Esophagus squamous epithelium (tissue), 5 donors: ENCODE results near the gene ADGRF3. TPM values are rescaled to one million over a fixed set of nuclear protein-coding genes. Genes with fewer than 3 reads are reported as not detected.

ENCODE experiments used
- DNase-seq: peaks from one replicate; lab custom pipeline; 2025; lab: John Stamatoyannopoulos, UW
- H3K27ac ChIP-seq, 4 donors: fragments of 200-600 bp; sonication (generic); one replicate each; pipeline ENCODE4 v1.5.1; 2016 to 2019; ENCODE audit warnings: mild to moderate bottlenecking in 1 of 4
- H3K27me3 ChIP-seq, 4 donors: fragments of 200-600 bp; sonication (generic); 1 replicate in 3 of 4; 2 replicates in 1 of 4; pipeline versions ENCODE4 v1.5.1 to v1.6.0; 2017 to 2021; ENCODE audit warnings: antibody characterized with exemption in 1 of 4
- H3K36me3 ChIP-seq, 3 donors: fragments of 200-600 bp; sonication (generic); one replicate each; pipeline ENCODE4 v1.5.1; 2016 to 2019
- H3K4me1 ChIP-seq, 3 donors: fragments of 200-600 bp; sonication (generic); one replicate each; pipeline ENCODE4 v1.5.1; 2017 to 2019
- H3K4me3 ChIP-seq, 4 donors: fragments of 200-600 bp; sonication (generic); 1 replicate in 3 of 4; 2 replicates in 1 of 4; pipeline ENCODE4 v1.5.1; 2016 to 2019; ENCODE audit warnings: mild to moderate bottlenecking in 2 of 4, moderate library complexity in 1 of 4
- H3K9me3 ChIP-seq, 3 donors: fragments of 200-600 bp; sonication (generic); one replicate each; pipeline ENCODE4 v1.5.1; 2016 to 2019
- POLR2A ChIP-seq, 4 donors: fragments of 450-650 bp; IDR thresholded peaks; one replicate each; pipeline ENCODE4 v1.6.1; 2017; ENCODE audit warnings: antibody characterized with exemption in 4 of 4, mild to moderate bottlenecking in 4 of 4, moderate library complexity in 3 of 4
- WGBS, 2 donors: methylation state at CpG; one replicate each; pipeline ENCODE4 v1.1.5; 2018; 5-methylcytosine and 5-hydroxymethylcytosine counted together
- intact Hi-C: fragments of 100-400 bp; cut with DNase I; formaldehyde crosslinking; loops from one replicate; pipeline ENCODE4 v1.15.0; 2022
- total RNA-seq, 4 donors: library from RNA; depleted of rRNA; stranded (reverse); fragments of >200 nt; gene quantifications; one replicate each; pipeline ENCODE4 v1.1.0, GENCODE V29; 2016
- TF ChIP-seq, protein P1 (sequence below), 6 experiments: fragments of 450-650 bp in 4 of 6; fragments of 200-600 bp in 2 of 6; sonication (generic) in 2 of 6; IDR thresholded peaks; one replicate each; pipeline ENCODE4 v1.5.1; 2016 to 2019; ENCODE audit warnings: antibody characterized with exemption in 6 of 6, mild to moderate bottlenecking in 4 of 6, moderate library complexity in 4 of 6
- donor health status: DM: yes; HTN: yes; CAD: no.

Gene ADGRF3
- total RNA-seq, 4 donors from 2014 or later: 0.41 TPM; not detected in 3

- TF ChIP-seq, protein P1, sequence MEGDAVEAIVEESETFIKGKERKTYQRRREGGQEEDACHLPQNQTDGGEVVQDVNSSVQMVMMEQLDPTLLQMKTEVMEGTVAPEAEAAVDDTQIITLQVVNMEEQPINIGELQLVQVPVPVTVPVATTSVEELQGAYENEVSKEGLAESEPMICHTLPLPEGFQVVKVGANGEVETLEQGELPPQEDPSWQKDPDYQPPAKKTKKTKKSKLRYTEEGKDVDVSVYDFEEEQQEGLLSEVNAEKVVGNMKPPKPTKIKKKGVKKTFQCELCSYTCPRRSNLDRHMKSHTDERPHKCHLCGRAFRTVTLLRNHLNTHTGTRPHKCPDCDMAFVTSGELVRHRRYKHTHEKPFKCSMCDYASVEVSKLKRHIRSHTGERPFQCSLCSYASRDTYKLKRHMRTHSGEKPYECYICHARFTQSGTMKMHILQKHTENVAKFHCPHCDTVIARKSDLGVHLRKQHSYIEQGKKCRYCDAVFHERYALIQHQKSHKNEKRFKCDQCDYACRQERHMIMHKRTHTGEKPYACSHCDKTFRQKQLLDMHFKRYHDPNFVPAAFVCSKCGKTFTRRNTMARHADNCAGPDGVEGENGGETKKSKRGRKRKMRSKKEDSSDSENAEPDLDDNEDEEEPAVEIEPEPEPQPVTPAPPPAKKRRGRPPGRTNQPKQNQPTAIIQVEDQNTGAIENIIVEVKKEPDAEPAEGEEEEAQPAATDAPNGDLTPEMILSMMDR (IDR thresholded peaks at IDR 0.05): no peak
- TF ChIP-seq POLR2A (IDR thresholded peaks at IDR 0.05): no peak
- no peak overlapping the region for H3K4me3 ChIP-seq
- peaks cover 3 to 24% (median 15%) of the 10 kb centered on the region in 3 donors for H3K4me1 ChIP-seq
- no peaks in the 10 kb centered on the region for H3K36me3 ChIP-seq
- intact Hi-C loops: no loop called here
- no peak for DNase-seq
- peaks cover 0 to 21% (median 0%) of the 10 kb centered on the region in 4 donors for H3K27me3 ChIP-seq
- no peaks in the 10 kb centered on the region for H3K9me3 ChIP-seq
- no peak overlapping the region for H3K27ac ChIP-seq
- 70 to 72% methylated on average over 4 to 6 of the region's 8 CpGs for WGBS, 2 donors
Measured at GRCh38 chr2:26317377-26318105, 29.0 kb downstream of the ADGRF3 start.

- no peak overlapping the region for H3K27ac ChIP-seq
- intact Hi-C loops: no loop called here
- WGBS, 2 donors: 92 to 100% methylated on average over 3 to 6 of the region's 6 CpGs
- TF ChIP-seq, protein P1 (IDR thresholded peaks at IDR 0.05): no peak
- TF ChIP-seq POLR2A (IDR thresholded peaks at IDR 0.05): no peak
- H3K36me3 ChIP-seq: no peaks in the 10 kb centered on the region
- H3K4me3 ChIP-seq: no peak overlapping the region
- DNase-seq: no peak
- peaks cover 0 to 22% (median 0%) of the 10 kb centered on the region in 4 donors for H3K27me3 ChIP-seq
- no peaks in the 10 kb centered on the region for H3K9me3 ChIP-seq
- H3K4me1 ChIP-seq: peaks cover 3 to 29% (median 16%) of the 10 kb centered on the region in 3 donors
Measured at GRCh38 chr2:26316845-26317244, 29.7 kb downstream of the ADGRF3 start.

DNA sequence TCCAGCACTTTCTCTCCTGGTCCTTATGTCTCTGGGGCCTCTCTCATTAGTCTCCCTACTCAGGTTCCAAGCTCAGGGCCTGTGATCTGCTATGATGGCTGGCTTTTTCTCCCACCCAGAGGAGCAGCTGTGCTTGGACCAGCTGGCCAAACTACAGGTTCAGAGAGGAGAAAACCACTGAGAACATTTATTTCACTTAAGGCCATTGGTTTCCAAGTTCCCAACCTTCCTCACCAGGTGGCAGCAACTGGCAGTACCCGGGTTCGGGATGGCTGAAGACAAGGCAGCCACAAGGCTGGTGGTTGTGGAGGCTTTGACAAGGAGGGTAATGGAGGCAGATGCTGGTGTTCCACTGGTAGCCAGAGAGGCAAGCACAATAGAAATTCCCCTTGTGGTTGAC lies 30.5 kb downstream of the ADGRF3 start:
- 47 to 53% methylated on average over 2 of the region's 2 CpGs for WGBS, 2 donors
- TF ChIP-seq, protein P1 (IDR thresholded peaks at IDR 0.05): peak in 1 of 6 experiments; percentile 26
- TF ChIP-seq POLR2A (IDR thresholded peaks at IDR 0.05): no peak

GRCh38 chr2:26314243-26314642 lies 32.3 kb downstream of the ADGRF3 start:
- intact Hi-C loops: no loop called here
- no peak overlapping the region for H3K27ac ChIP-seq
- 56 to 68% methylated on average over 1 to 5 of the region's 8 CpGs for WGBS, 2 donors
- DNase-seq: no peak
- no peaks in the 10 kb centered on the region for H3K36me3 ChIP-seq
- no peak for TF ChIP-seq POLR2A (IDR thresholded peaks at IDR 0.05)
- TF ChIP-seq, protein P1 (IDR thresholded peaks at IDR 0.05): no peak
- H3K4me1 ChIP-seq: peaks cover 3 to 29% (median 16%) of the 10 kb centered on the region in 3 donors
- no peaks in the 10 kb centered on the region for H3K9me3 ChIP-seq
- no peak overlapping the region for H3K4me3 ChIP-seq
- H3K27me3 ChIP-seq: peaks cover 0 to 43% (median 0%) of the 10 kb centered on the region in 4 donors

More for the DNA sequence above, 30.5 kb downstream of the ADGRF3 start:
- H3K27ac ChIP-seq: no peak overlapping the region
- no peaks in the 10 kb centered on the region for H3K9me3 ChIP-seq
- no peak for DNase-seq
- H3K27me3 ChIP-seq: peaks cover 0 to 31% (median 0%) of the 10 kb centered on the region in 4 donors
- no peak overlapping the region for H3K4me3 ChIP-seq
- intact Hi-C loops: no loop called here
- H3K4me1 ChIP-seq: peaks cover 3 to 29% (median 16%) of the 10 kb centered on the region in 3 donors
- H3K36me3 ChIP-seq: no peaks in the 10 kb centered on the region

GRCh38 chr2:26313446-26313845 lies 33.1 kb downstream of the ADGRF3 start:
- peaks cover 0 to 42% (median 0%) of the 10 kb centered on the region in 4 donors for H3K27me3 ChIP-seq
- H3K4me1 ChIP-seq: peaks cover 3 to 29% (median 16%) of the 10 kb centered on the region in 3 donors
- intact Hi-C loops: no loop called here
- H3K27ac ChIP-seq: no peak overlapping the region
- TF ChIP-seq, protein P1 (IDR thresholded peaks at IDR 0.05): no peak
- TF ChIP-seq POLR2A (IDR thresholded peaks at IDR 0.05): no peak
- DNase-seq: no peak
- no peaks in the 10 kb centered on the region for H3K36me3 ChIP-seq
- no peaks in the 10 kb centered on the region for H3K9me3 ChIP-seq
- WGBS, 2 donors: 61 to 81% methylated on average over 6 to 7 of the region's 12 CpGs
- no peak overlapping the region for H3K4me3 ChIP-seq
